GM19025 (cell line): ENCODE measurements around the gene SCGB1C1.

Source experiments
- ATAC-seq: cut with Tn5 transposase; IDR thresholded peaks from one replicate; pipeline ENCODE4 v1.9.1; 2021; ENCODE audit warnings: mild to moderate bottlenecking, low read depth, moderate library complexity; ENCODE audit not compliant: unreplicated experiment

SCGB1C1 gene

DNA sequence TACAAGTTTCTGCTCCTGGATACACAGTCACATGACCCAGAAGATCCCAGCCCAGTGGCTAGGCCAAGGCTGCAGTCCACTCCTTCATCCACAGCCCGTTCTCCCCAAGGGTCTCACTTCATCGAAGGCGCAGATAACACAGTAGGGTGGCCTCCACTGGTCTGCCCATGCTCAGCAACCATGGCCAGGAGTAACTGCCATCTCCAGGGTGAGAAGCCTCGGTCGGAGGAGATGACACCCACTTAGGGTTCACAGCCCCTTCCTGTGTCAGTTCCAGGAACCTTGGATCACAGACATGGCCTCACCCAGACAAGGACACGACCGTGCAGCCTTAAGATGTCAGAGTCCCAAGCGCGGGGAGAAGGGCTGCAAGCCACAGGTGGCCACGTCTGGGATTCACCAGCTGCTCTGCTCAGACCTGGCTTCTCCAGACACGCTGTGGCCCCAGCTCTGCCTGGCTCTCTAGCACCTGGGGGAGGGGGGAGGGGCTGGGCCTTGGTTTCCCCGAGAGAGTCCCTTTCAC is 11.8 kb downstream of the SCGB1C1 start:
- ATAC-seq: no peak

DNA sequence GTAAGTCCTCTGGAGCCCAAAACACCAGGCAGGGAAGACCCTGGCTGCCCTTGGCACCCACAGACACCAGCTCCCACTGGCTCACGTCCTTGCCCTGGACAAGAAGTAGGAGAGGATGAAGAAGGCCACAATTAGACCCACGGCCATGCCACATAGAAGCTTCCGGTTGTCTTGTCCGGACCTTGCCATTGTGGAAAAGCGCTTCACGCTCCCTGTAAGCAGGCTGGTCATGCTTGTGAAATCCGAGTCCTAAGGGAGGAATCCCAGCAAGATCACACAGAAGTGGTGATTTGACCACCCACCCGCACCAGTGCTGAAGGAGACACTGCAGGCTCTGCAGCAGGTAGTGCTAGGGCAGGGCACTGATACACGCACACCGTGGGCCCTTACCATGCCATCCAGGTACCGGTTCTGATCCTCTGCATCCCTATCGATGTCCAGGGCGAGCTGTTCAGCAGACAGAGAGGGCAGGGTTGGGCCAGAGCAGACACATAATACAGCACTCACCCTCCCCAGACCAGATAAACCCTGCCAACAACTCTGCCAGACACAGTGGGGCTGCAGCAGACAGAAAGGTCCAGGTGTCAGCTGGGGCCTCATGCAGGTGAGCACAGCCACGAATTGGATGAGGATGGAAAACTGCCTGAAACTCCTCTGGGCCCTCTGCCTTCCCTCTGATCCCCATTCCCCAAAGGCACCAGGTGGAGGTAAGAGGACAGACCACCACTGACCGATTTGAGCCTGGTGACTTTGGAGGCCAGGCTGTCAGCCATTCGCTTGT is 12.5 kb downstream of the SCGB1C1 start:
- ATAC-seq: no peak

DNA sequence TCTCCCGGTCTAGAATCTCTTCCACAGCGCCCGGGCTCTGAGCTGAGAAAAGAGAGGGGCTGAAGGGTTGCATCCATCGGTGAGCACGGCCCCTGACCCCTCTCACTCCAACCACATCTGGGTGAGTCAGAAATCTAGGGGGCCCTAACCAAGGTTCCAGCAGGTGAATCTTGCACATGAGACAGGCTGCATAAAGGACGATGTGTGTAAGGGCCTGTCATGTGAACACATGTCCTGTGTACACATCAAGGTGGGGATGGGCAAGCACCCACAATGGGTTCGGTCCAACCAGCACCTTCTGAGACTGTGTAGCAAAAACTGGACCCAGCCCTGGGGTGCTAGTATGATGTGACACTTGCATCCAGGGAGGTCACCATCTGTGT is 13.1 kb downstream of the SCGB1C1 start:
- ATAC-seq: no peak

GRCh38 chr11:206526-207207 is 13.8 kb downstream of the SCGB1C1 start:
- ATAC-seq: no peak

DNA sequence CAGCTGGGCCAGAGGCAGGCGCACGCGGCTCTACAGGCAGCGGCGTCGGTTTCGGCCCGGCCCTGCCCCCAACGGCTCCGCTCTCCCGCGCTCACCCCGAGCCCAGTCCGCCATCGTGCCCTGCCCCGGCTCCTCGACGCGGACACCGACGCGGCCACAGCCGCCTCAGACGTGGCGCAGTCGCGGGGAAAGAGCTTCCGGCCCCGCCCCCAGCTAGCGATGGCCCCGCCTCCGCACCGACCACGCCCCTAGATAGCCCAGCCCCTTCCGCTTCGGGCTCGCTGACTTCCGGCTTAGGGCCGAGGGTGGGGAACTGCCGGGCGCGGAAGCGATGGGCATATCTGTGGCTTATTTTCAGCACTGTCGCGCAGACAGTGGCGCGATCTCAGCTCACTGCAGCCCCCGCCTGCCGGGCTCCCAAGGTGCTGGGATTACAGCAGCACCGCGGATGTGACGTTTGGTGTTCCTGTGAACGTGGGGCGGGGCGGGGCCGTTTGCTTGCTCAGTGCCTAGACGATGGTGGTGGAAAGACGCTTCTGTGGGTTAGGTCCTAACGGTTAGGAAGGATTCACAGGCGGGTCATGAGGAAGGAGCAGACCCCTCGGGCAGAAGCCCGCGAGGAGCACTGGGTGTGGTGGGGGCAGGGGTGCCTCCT is 14.5 kb downstream of the SCGB1C1 start, which contains the start of the genes BET1L and RIC8A:
Gene BET1L (minus strand): TSS at position 192 of the 655 bp plus-strand sequence. CDS start 78 bp downstream, at position 114.
Gene RIC8A (plus strand): TSS at position 501 of the 655 bp plus-strand sequence. CDS start 1,147 bp downstream, outside the sequence.
- ATAC-seq: peak; percentile 69

DNA sequence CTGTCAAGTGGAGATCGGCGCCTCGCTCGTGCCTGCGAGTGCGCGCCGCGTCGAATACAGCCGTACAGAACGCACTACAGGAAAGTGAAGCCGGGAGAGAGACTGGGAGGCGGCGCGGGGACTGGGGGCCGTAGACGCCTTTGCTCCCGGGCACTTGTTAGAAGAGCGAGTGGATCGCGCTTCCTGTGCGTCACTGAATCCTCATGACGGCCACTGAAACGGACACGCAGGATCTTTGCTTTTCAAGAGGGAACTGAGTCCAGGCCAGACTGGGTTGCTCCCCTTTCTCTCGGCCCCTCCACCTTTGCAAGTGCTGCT is 14.9 kb downstream of the SCGB1C1 start:
- ATAC-seq: no peak

GRCh38 chr11:208181-208916 is 15.5 kb downstream of the SCGB1C1 start:
- peak; percentile 37 for ATAC-seq

DNA sequence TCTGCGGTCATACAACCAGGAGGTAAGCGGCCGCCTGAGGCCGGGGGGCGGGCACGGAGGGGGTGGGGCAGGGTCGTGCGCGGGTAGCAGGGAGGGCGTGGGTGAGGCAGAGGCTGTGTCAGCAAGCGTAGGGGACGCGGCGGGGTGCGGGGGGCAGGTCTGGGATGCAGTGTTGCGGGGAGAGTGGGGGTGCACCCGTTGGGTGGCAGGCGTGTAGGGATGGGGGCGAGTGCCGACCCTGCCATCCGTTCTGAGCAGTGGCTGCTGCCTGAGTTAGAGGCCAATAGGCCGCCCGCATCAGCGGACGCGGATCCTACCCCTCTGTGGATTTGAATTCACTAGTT is 16.0 kb downstream of the SCGB1C1 start:
- no peak for ATAC-seq

- no peak for ATAC-seq
Measured at GRCh38 chr11:209275-210121, 16.6 kb downstream of the SCGB1C1 start.

GRCh38 chr11:210122-210802 is 17.4 kb downstream of the SCGB1C1 start:
- ATAC-seq: no peak

DNA sequence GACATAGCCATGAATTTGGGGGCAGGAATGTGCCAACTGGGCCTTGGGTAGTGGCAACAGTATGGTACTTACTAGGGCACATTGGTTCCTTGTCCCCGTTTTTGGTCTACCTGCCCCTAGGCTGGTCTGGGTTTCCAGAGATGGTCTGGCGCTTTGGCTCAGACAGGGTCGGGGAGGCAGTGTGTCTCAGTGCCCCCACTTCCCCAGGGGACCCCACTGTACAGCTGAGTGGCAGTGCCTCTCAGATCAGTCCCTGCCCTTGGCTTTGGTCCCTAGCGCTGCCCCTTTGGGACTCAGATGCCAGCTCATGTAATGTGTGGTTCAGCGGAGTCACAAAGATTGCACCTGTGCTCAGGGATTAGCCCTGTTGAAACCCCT is 17.9 kb downstream of the SCGB1C1 start:
- no peak for ATAC-seq

GRCh38 chr11:211295-211694 is 18.4 kb downstream of the SCGB1C1 start:
- ATAC-seq: no peak

DNA sequence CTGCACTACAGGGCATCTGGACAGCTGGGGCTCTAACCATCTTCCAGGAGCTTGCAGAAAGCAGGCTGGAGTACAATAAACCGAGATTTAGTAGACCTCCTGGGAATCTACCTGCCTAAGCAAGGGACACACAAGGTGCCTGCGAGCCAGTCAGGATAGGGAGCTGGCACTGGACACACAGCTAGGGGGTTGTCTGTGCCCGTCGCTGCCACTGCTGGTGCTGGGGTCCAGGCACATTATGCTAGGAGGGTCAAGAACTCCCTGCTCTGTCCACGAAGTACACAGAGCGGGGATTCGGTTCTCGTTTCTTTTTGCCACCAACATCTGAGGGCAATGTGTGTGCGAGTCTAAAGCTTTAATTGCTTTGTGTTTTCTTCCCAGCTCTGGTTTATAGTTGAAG is 18.9 kb downstream of the SCGB1C1 start:
- ATAC-seq: no peak

GRCh38 chr11:212150-213100 is 19.5 kb downstream of the SCGB1C1 start:
- ATAC-seq: no peak

DNA sequence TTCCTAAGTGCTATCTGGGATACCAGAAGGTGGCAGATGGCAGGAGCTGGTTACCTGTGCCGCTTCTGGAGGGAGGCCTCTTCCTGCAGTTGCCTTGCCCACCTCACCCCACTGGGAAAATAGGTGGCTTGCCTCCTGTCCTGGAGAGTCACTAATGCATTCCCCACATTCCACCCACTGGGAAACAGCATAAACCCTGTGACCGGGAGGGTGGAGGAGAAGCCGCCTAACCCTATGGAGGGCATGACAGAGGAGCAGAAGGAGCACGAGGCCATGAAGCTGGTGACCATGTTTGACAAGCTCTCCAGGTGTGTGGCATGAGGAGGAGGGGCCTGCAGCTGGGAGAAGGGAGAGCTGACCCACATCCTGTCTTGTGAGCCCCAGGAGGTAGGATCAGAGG is 20.2 kb downstream of the SCGB1C1 start:
- no peak for ATAC-seq

DNA sequence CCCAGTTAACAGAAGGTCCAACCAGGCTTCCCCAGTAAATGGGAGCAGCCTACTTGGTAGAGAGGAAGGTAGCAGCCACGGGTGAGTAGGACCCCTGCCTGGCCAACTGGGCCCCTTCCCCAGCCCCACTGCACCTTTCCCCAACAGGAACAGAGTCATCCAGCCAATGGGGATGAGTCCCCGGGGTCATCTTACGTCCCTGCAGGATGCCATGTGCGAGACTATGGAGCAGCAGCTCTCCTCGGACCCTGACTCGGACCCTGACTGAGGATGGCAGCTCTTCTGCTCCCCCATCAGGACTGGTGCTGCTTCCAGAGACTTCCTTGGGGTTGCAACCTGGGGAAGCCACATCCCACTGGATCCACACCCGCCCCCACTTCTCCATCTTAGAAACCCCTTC is 21.2 kb downstream of the SCGB1C1 start:
- no peak for ATAC-seq

- ATAC-seq: no peak
Measured at GRCh38 chr11:215581-216037, 22.7 kb downstream of the SCGB1C1 start.
